WTC11 (cell line): Measurements from ENCODE around the gene TBC1D19. TPM values are rescaled to one million over a fixed set of nuclear protein-coding genes. Genes with fewer than 3 reads are reported as not detected.

Source experiments
- ATAC-seq: fragments of 200-7000 bp; cut with Tn5 transposase; 2 replicates; pipeline ENCODE4 v1.10.0; 2021; ENCODE audit warnings: mild to moderate bottlenecking, moderate library complexity
- CTCF ChIA-PET: fragments of 300-600 bp; sonication (Branson Sonifier 250); formaldehyde crosslinking; loops from one replicate; lab custom pipeline; 2021; ENCODE audit warnings: antibody characterized with exemption; lab: Charles Lee
- POLR2A ChIA-PET: fragments of 350-600 bp; sonication (Branson Sonifier 250); formaldehyde crosslinking; loops from one replicate; lab custom pipeline; 2021; ENCODE audit warnings: antibody characterized with exemption; lab: Charles Lee
- DNase-seq: peaks from one replicate; pipeline ENCODE4 v3.0.0; 2021; ENCODE audit warnings: low spot score
- H3K27ac Mint-ChIP-seq: 2 replicates; pipeline ENCODE4 v1.8.0; 2021; ENCODE audit warnings: mixed read lengths
- H3K27me3 Mint-ChIP-seq: 2 replicates; pipeline ENCODE4 v1.8.0; 2021; ENCODE audit warnings: low read depth, mild to moderate bottlenecking, moderate library complexity, mixed read lengths
- H3K36me3 Mint-ChIP-seq: 2 replicates; pipeline ENCODE4 v1.8.0; 2021; ENCODE audit warnings: mixed read lengths
- H3K4me1 Mint-ChIP-seq: 2 replicates; pipeline ENCODE4 v1.8.0; 2022; ENCODE audit warnings: mixed read lengths
- H3K4me3 Mint-ChIP-seq: 2 replicates; pipeline ENCODE4 v1.8.0; 2021; ENCODE audit warnings: mild to moderate bottlenecking, moderate library complexity, mixed read lengths
- H3K9me3 Mint-ChIP-seq: 2 replicates; pipeline ENCODE4 v1.8.0; 2021; ENCODE audit warnings: mixed read lengths
- CREB1 ChIP-seq: sonication (generic); formaldehyde crosslinking; IDR thresholded peaks from 2 replicates; pipeline ENCODE4 v1.8.0; 2023; ENCODE audit warnings: mild to moderate bottlenecking, missing genetic modification reagents
- EMX1 ChIP-seq: fragments of 250-450 bp; sonication (Bioruptor Pico); IDR thresholded peaks from 2 replicates; pipeline ENCODE4 v1.8.0; 2021; ENCODE audit warnings: mild to moderate bottlenecking
- ETV6 ChIP-seq: sonication (generic); formaldehyde crosslinking; IDR thresholded peaks from 2 replicates; pipeline ENCODE4 v1.8.1; 2022; ENCODE audit warnings: mild to moderate bottlenecking, missing genetic modification reagents
- GRHL2 ChIP-seq: fragments of 250-450 bp; sonication (Bioruptor Pico); IDR thresholded peaks from 2 replicates; pipeline ENCODE4 v1.8.0; 2022; ENCODE audit warnings: mild to moderate bottlenecking, moderate library complexity; ENCODE audit not compliant: insufficient replicate concordance, severe bottlenecking
- JAZF1 ChIP-seq: fragments of 250-450 bp; sonication (Bioruptor Pico); IDR thresholded peaks from 2 replicates; pipeline ENCODE4 v1.9.0; 2021; ENCODE audit warnings: moderate library complexity, mild to moderate bottlenecking, inconsistent platforms
- JUN ChIP-seq: sonication (generic); formaldehyde crosslinking; IDR thresholded peaks from 2 replicates; pipeline ENCODE4 v1.8.0; 2023; ENCODE audit warnings: mild to moderate bottlenecking, missing genetic modification reagents
- MYBL2 ChIP-seq: sonication (generic); formaldehyde crosslinking; IDR thresholded peaks from 2 replicates; pipeline ENCODE4 v1.8.1; 2023; ENCODE audit warnings: mild to moderate bottlenecking, moderate library complexity, missing genetic modification reagents
- SMAD3 ChIP-seq: sonication (generic); formaldehyde crosslinking; IDR thresholded peaks from 2 replicates; pipeline ENCODE4 v1.8.0; 2022; ENCODE audit warnings: missing genetic modification reagents, mild to moderate bottlenecking, borderline replicate concordance
- TEAD1 ChIP-seq: sonication (generic); formaldehyde crosslinking; IDR thresholded peaks from 2 replicates; pipeline ENCODE4 v1.8.0; 2022; ENCODE audit warnings: mild to moderate bottlenecking, missing genetic modification reagents
- ZBTB21 ChIP-seq: sonication (generic); formaldehyde crosslinking; IDR thresholded peaks from 2 replicates; pipeline ENCODE4 v1.8.1; 2023; ENCODE audit warnings: mild to moderate bottlenecking, missing genetic modification reagents, borderline replicate concordance
- ZNF121 ChIP-seq: sonication (generic); formaldehyde crosslinking; IDR thresholded peaks from 2 replicates; pipeline ENCODE4 v1.8.0; 2023; ENCODE audit warnings: missing genetic modification reagents
- ZNF219 ChIP-seq: sonication (generic); formaldehyde crosslinking; IDR thresholded peaks from 2 replicates; pipeline ENCODE4 v1.8.0; 2023; ENCODE audit warnings: missing genetic modification reagents, mild to moderate bottlenecking, borderline replicate concordance
- ZNF232 ChIP-seq: sonication (generic); formaldehyde crosslinking; IDR thresholded peaks from 2 replicates; pipeline ENCODE4 v1.8.0; 2022; ENCODE audit warnings: mild to moderate bottlenecking, missing genetic modification reagents
- ZNF416 ChIP-seq: fragments of 250-450 bp; sonication (Bioruptor Pico); IDR thresholded peaks from 2 replicates; pipeline ENCODE4 v1.9.0; 2021; ENCODE audit warnings: mild to moderate bottlenecking, inconsistent platforms
- total RNA-seq: library from RNA; stranded (reverse); gene quantifications from 3 replicates; pipeline ENCODE4 v1.2.3, GENCODE V29; 2021
- TF ChIP-seq, protein P1 (sequence below): sonication (generic); formaldehyde crosslinking; IDR thresholded peaks from 2 replicates; pipeline ENCODE4 v1.8.0; 2022; ENCODE audit warnings: mild to moderate bottlenecking, missing genetic modification reagents
- TF ChIP-seq, protein P2 (sequence below): sonication (generic); formaldehyde crosslinking; IDR thresholded peaks from 2 replicates; pipeline ENCODE4 v1.8.1; 2023; ENCODE audit warnings: mild to moderate bottlenecking, moderate library complexity, missing genetic modification reagents
- TF ChIP-seq, protein P3 (sequence below): sonication (generic); formaldehyde crosslinking; IDR thresholded peaks from 2 replicates; pipeline ENCODE4 v1.8.1; 2023; ENCODE audit warnings: mild to moderate bottlenecking, missing genetic modification reagents
- TF ChIP-seq, protein P4 (sequence below): sonication (generic); formaldehyde crosslinking; IDR thresholded peaks from 2 replicates; pipeline ENCODE4 v1.8.1; 2023; ENCODE audit warnings: mild to moderate bottlenecking, missing genetic modification reagents, moderate library complexity
- TF ChIP-seq, protein P5 (sequence below): sonication (generic); formaldehyde crosslinking; conservative IDR thresholded peaks from 2 replicates; pipeline ENCODE4 v1.8.1; 2022; ENCODE audit warnings: mild to moderate bottlenecking, missing genetic modification reagents
- TF ChIP-seq, protein P6 (sequence below): sonication (generic); formaldehyde crosslinking; IDR thresholded peaks from 2 replicates; pipeline ENCODE4 v1.8.0; 2022; ENCODE audit warnings: mild to moderate bottlenecking, missing genetic modification reagents
- TF ChIP-seq, protein P7 (sequence below): sonication (generic); formaldehyde crosslinking; IDR thresholded peaks from 2 replicates; pipeline ENCODE4 v1.8.0; 2022; ENCODE audit warnings: missing genetic modification reagents
- TF ChIP-seq, protein P8 (sequence below): sonication (generic); formaldehyde crosslinking; conservative IDR thresholded peaks from 2 replicates; pipeline ENCODE4 v1.8.1; 2023; ENCODE audit warnings: mild to moderate bottlenecking, low read depth, missing genetic modification reagents, moderate library complexity

Gene TBC1D19
- total RNA-seq, 1 experiment from 2014 or later, result 2.1 TPM

DNA sequence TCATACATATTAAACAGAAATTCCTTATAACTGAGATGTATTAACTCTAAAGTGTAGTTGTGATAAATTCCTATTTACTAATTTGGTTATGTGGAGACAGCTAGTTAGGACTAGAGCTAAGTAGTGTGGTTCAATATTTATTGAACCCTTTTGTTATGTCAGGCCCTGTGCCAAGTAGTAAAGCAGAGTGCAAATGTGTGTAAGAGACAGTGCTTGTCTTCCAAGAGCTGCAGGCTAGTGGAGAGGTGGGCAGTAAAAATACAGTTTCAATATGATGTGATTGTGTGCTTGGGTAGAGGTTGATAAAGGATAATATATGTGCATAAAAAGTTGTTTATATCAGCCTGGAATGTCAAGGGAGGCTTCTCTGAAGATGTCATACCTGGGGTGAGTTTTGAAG, 80.0 kb downstream of the TBC1D19 start:
- CTCF ChIA-PET, result no interaction called here
- DNase-seq, result no peak
- H3K36me3 Mint-ChIP-seq, result no peaks in the 10 kb centered on the region
- POLR2A ChIA-PET, result no interaction called here
- no peak for ATAC-seq
- no peak overlapping the region for H3K27ac Mint-ChIP-seq
- no peak for TF ChIP-seq ETV6 (CRISPR knock-in tag)
- TF ChIP-seq, protein P1, sequence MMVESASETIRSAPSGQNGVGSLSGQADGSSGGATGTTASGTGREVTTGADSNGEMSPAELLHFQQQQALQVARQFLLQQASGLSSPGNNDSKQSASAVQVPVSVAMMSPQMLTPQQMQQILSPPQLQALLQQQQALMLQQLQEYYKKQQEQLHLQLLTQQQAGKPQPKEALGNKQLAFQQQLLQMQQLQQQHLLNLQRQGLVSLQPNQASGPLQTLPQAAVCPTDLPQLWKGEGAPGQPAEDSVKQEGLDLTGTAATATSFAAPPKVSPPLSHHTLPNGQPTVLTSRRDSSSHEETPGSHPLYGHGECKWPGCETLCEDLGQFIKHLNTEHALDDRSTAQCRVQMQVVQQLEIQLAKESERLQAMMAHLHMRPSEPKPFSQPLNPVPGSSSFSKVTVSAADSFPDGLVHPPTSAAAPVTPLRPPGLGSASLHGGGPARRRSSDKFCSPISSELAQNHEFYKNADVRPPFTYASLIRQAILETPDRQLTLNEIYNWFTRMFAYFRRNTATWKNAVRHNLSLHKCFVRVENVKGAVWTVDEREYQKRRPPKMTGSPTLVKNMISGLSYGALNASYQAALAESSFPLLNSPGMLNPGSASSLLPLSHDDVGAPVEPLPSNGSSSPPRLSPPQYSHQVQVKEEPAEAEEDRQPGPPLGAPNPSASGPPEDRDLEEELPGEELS, result no peak
- peaks cover 4% of the 10 kb centered on the region for H3K4me1 Mint-ChIP-seq
- no peaks in the 10 kb centered on the region for H3K9me3 Mint-ChIP-seq
- H3K27me3 Mint-ChIP-seq, result no peaks in the 10 kb centered on the region
- H3K4me3 Mint-ChIP-seq, result no peak overlapping the region

DNA sequence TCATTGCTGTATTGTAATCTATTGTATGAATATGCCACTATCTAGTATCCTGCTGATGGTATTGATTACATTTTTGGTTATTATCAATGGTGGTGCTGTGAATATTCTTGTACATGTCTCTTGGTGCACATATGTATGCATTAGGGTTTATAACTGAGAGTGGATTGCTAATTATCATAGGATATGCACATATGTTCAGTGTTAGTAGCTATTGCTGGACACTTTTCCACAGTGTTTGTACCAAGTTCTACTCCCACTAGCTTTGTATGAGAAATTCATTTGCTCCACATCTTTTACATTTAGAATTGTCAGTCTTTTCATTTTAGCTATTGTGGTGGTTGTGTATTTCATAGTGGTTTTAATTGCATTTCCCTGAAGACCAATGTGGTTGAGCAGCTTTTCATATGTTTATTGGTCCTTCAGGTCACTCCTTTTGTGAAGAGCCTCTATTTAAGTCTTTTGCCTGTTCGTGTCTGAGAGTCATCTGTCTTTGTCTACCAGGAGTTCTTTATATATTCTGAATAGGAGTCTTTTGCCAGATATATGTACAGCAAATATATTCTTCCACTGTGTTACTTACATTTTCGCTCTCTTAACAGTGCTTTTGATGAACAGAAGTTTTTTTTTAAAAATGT, 87.1 kb downstream of the TBC1D19 start:
- no peak overlapping the region for H3K4me3 Mint-ChIP-seq
- H3K4me1 Mint-ChIP-seq, result peaks cover 12% of the 10 kb centered on the region
- no peak overlapping the region for H3K27ac Mint-ChIP-seq
- ChIA-PET POLR2A (no interaction called here), CTCF (no interaction called here)
- DNase-seq (no peak), ATAC-seq (no peak)
- H3K27me3 Mint-ChIP-seq, result no peaks in the 10 kb centered on the region
- H3K9me3 Mint-ChIP-seq, result no peaks in the 10 kb centered on the region
- H3K36me3 Mint-ChIP-seq, result no peaks in the 10 kb centered on the region
- TF ChIP-seq, protein P2, sequence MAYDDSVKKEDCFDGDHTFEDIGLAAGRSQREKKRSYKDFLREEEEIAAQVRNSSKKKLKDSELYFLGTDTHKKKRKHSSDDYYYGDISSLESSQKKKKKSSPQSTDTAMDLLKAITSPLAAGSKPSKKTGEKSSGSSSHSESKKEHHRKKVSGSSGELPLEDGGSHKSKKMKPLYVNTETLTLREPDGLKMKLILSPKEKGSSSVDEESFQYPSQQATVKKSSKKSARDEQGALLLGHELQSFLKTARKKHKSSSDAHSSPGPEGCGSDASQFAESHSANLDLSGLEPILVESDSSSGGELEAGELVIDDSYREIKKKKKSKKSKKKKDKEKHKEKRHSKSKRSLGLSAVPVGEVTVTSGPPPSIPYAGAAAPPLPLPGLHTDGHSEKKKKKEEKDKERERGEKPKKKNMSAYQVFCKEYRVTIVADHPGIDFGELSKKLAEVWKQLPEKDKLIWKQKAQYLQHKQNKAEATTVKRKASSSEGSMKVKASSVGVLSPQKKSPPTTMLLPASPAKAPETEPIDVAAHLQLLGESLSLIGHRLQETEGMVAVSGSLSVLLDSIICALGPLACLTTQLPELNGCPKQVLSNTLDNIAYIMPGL, result no peak
- TF ChIP-seq TEAD1 (CRISPR knock-in tag) (no peak), MYBL2 (CRISPR knock-in tag) (no peak), JAZF1 (CRISPR knock-in tag) (no peak), JUN (CRISPR knock-in tag) (no peak), GRHL2 (no peak), EMX1 (CRISPR knock-in tag) (no peak), ZNF232 (no peak), ZNF416 (CRISPR knock-in tag) (no peak), CREB1 (CRISPR knock-in tag) (no peak), ZNF219 (no peak), ZBTB21 (CRISPR knock-in tag) (no peak), SMAD3 (CRISPR knock-in tag) (no peak), ZNF121 (CRISPR knock-in tag) (no peak)
- TF ChIP-seq, protein P3, sequence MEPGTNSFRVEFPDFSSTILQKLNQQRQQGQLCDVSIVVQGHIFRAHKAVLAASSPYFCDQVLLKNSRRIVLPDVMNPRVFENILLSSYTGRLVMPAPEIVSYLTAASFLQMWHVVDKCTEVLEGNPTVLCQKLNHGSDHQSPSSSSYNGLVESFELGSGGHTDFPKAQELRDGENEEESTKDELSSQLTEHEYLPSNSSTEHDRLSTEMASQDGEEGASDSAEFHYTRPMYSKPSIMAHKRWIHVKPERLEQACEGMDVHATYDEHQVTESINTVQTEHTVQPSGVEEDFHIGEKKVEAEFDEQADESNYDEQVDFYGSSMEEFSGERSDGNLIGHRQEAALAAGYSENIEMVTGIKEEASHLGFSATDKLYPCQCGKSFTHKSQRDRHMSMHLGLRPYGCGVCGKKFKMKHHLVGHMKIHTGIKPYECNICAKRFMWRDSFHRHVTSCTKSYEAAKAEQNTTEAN (CRISPR knock-in tag), result no peak
- TF ChIP-seq, protein P4, sequence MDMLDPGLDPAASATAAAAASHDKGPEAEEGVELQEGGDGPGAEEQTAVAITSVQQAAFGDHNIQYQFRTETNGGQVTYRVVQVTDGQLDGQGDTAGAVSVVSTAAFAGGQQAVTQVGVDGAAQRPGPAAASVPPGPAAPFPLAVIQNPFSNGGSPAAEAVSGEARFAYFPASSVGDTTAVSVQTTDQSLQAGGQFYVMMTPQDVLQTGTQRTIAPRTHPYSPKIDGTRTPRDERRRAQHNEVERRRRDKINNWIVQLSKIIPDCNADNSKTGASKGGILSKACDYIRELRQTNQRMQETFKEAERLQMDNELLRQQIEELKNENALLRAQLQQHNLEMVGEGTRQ (CRISPR knock-in tag), result no peak
- TF ChIP-seq, protein P5, sequence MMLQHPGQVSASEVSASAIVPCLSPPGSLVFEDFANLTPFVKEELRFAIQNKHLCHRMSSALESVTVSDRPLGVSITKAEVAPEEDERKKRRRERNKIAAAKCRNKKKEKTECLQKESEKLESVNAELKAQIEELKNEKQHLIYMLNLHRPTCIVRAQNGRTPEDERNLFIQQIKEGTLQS (CRISPR knock-in tag), result no peak
- TF ChIP-seq, protein P6, sequence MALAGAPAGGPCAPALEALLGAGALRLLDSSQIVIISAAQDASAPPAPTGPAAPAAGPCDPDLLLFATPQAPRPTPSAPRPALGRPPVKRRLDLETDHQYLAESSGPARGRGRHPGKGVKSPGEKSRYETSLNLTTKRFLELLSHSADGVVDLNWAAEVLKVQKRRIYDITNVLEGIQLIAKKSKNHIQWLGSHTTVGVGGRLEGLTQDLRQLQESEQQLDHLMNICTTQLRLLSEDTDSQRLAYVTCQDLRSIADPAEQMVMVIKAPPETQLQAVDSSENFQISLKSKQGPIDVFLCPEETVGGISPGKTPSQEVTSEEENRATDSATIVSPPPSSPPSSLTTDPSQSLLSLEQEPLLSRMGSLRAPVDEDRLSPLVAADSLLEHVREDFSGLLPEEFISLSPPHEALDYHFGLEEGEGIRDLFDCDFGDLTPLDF (CRISPR knock-in tag), result no peak
- TF ChIP-seq, protein P7, sequence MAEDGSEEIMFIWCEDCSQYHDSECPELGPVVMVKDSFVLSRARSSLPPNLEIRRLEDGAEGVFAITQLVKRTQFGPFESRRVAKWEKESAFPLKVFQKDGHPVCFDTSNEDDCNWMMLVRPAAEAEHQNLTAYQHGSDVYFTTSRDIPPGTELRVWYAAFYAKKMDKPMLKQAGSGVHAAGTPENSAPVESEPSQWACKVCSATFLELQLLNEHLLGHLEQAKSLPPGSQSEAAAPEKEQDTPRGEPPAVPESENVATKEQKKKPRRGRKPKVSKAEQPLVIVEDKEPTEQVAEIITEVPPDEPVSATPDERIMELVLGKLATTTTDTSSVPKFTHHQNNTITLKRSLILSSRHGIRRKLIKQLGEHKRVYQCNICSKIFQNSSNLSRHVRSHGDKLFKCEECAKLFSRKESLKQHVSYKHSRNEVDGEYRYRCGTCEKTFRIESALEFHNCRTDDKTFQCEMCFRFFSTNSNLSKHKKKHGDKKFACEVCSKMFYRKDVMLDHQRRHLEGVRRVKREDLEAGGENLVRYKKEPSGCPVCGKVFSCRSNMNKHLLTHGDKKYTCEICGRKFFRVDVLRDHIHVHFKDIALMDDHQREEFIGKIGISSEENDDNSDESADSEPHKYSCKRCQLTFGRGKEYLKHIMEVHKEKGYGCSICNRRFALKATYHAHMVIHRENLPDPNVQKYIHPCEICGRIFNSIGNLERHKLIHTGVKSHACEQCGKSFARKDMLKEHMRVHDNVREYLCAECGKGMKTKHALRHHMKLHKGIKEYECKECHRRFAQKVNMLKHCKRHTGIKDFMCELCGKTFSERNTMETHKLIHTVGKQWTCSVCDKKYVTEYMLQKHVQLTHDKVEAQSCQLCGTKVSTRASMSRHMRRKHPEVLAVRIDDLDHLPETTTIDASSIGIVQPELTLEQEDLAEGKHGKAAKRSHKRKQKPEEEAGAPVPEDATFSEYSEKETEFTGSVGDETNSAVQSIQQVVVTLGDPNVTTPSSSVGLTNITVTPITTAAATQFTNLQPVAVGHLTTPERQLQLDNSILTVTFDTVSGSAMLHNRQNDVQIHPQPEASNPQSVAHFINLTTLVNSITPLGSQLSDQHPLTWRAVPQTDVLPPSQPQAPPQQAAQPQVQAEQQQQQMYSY, result no peak
- TF ChIP-seq, protein P8, sequence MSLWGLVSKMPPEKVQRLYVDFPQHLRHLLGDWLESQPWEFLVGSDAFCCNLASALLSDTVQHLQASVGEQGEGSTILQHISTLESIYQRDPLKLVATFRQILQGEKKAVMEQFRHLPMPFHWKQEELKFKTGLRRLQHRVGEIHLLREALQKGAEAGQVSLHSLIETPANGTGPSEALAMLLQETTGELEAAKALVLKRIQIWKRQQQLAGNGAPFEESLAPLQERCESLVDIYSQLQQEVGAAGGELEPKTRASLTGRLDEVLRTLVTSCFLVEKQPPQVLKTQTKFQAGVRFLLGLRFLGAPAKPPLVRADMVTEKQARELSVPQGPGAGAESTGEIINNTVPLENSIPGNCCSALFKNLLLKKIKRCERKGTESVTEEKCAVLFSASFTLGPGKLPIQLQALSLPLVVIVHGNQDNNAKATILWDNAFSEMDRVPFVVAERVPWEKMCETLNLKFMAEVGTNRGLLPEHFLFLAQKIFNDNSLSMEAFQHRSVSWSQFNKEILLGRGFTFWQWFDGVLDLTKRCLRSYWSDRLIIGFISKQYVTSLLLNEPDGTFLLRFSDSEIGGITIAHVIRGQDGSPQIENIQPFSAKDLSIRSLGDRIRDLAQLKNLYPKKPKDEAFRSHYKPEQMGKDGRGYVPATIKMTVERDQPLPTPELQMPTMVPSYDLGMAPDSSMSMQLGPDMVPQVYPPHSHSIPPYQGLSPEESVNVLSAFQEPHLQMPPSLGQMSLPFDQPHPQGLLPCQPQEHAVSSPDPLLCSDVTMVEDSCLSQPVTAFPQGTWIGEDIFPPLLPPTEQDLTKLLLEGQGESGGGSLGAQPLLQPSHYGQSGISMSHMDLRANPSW (CRISPR knock-in tag), result no peak
